ENCODE measurements around the gene EXD3. TPM values are rescaled to one million over a fixed set of nuclear protein-coding genes. Genes with fewer than 3 reads are reported as not detected.

The EXD3 gene
- total RNA-seq, 1 donor from 2014 or later, result 9.2 TPM

DNA sequence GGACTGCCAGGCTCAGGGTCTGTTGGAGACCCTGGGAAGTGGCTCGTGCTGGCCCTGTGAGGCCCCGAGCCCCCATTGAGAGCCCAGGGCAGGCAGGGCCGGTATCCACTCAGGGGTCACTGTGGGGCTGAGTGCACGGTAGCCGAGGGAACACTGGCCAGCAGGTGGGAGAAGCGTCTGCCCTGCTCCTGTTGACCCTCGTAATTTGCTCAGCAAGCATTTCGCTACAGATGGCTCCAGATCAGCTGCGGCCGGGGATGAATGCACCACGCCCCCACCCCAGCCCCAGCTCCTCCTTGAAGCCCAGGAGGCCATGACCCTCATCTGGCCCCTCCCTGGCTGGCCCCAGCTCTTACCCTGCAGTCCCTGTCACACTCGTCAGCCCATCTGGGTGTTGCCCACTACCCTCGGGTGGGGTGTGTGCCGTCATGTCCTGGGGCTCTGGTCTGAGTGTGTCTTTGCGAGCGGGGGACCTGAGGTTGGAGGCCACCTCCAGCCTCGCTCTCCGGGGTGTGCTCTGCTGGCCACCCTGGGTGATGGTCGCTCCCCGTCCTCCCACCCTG lies 114.8 kb downstream of the EXD3 start:
- Histone ChIP-seq H3K36me3 (no peaks in the 10 kb centered on the region), H3K4me1 (peaks cover 45% of the 10 kb centered on the region), H3K9me3 (replicated peaks) (no peaks in the 10 kb centered on the region), H3K4me3 (no peak overlapping the region), H3K27me3 (ENCODE audit: low read depth) (peaks cover 37% of the 10 kb centered on the region), H3K27ac (replicated peaks) (no peak overlapping the region)
- TF ChIP-seq, protein P1, sequence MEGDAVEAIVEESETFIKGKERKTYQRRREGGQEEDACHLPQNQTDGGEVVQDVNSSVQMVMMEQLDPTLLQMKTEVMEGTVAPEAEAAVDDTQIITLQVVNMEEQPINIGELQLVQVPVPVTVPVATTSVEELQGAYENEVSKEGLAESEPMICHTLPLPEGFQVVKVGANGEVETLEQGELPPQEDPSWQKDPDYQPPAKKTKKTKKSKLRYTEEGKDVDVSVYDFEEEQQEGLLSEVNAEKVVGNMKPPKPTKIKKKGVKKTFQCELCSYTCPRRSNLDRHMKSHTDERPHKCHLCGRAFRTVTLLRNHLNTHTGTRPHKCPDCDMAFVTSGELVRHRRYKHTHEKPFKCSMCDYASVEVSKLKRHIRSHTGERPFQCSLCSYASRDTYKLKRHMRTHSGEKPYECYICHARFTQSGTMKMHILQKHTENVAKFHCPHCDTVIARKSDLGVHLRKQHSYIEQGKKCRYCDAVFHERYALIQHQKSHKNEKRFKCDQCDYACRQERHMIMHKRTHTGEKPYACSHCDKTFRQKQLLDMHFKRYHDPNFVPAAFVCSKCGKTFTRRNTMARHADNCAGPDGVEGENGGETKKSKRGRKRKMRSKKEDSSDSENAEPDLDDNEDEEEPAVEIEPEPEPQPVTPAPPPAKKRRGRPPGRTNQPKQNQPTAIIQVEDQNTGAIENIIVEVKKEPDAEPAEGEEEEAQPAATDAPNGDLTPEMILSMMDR (IDR thresholded peaks at IDR 0.05; ENCODE audit: borderline replicate concordance), result no peak
- intact Hi-C loops (cut with micrococcal nuclease), result no loop called here
- no peak for DNase-seq

DNA sequence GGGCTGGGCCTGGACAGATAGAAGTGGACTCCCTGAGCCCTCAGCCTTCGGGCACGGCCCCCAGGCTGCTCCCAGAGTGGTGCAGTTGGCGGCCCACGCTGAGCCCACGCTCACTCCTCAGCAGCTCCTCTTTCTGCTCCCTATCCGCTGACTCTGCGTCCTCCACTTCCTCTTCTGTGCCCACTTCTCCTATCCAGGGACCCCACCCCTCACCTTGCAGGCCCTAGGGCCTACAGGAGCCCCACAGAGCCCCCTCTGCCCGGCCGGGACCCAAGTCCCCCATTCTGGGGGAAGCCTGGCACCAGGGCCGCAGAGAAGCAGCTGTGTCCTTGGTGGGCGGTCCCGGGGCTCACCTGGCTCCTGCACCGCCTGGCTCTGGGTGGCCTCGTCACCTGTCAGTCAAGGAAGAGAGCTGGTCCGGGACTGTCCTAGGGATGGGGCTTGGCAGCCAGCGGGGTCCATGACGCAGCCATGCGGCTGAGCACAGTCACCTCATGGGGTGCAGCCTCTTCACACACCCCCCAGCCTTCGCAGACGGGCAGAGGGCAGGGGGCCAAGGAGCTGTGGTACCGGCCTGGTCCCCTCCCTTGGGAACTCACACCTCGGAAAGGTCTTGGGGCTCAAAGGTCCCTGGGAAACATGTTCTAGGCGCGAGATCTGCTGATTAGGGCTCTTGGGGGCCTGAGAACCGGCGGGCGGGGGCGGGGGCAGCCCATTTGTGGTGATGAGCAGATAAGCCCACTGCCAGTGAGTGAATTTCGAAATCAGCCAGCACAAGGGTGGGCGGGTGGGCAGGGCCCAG lies 115.5 kb downstream of the EXD3 start:
- H3K4me1 ChIP-seq, result peaks cover 52% of the 10 kb centered on the region
- TF ChIP-seq, protein P1 (IDR thresholded peaks at IDR 0.05; ENCODE audit: borderline replicate concordance), result no peak
- peak; percentile 15 for DNase-seq
- H3K9me3 ChIP-seq (replicated peaks), result no peaks in the 10 kb centered on the region
- no peaks in the 10 kb centered on the region for H3K36me3 ChIP-seq
- peaks cover 37% of the 10 kb centered on the region for H3K27me3 ChIP-seq (ENCODE audit: low read depth)
- H3K27ac ChIP-seq (replicated peaks), result peak overlapping the region; percentile 91
- peak overlapping the region; percentile 55 for H3K4me3 ChIP-seq
- intact Hi-C loops (cut with micrococcal nuclease), result no loop called here

DNA sequence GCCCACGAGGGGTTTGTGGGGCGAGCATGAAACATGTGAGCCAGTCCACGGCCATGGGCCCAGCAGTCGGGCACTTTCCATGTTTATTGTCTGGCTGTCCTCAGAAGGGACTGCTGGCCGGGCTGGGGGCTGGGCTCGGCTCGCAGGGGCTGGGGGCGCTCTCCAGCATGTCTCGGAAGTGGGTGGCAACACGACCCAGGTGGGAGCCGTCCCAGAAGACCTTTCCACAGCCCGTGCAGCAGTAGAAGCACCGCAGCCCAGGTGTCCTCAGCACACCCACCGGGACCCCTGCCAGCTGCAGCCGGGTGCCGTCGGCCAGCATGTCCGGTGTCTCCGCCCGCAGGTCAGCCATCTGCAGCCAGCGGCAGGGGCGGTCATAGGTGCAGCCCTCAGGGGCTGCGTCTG lies 116.1 kb downstream of the EXD3 start:
- H3K9me3 ChIP-seq (replicated peaks), result no peaks in the 10 kb centered on the region
- H3K27ac ChIP-seq (replicated peaks), result peak overlapping the region; percentile 91
- peaks cover 37% of the 10 kb centered on the region for H3K27me3 ChIP-seq (ENCODE audit: low read depth)
- TF ChIP-seq, protein P1 (IDR thresholded peaks at IDR 0.05; ENCODE audit: borderline replicate concordance), result no peak
- peak overlapping the region; percentile 55 for H3K4me3 ChIP-seq
- peak; percentile 21 for DNase-seq
- peaks cover 53% of the 10 kb centered on the region for H3K4me1 ChIP-seq
- H3K36me3 ChIP-seq, result no peaks in the 10 kb centered on the region
- intact Hi-C loops (cut with micrococcal nuclease), result no loop called here

DNA sequence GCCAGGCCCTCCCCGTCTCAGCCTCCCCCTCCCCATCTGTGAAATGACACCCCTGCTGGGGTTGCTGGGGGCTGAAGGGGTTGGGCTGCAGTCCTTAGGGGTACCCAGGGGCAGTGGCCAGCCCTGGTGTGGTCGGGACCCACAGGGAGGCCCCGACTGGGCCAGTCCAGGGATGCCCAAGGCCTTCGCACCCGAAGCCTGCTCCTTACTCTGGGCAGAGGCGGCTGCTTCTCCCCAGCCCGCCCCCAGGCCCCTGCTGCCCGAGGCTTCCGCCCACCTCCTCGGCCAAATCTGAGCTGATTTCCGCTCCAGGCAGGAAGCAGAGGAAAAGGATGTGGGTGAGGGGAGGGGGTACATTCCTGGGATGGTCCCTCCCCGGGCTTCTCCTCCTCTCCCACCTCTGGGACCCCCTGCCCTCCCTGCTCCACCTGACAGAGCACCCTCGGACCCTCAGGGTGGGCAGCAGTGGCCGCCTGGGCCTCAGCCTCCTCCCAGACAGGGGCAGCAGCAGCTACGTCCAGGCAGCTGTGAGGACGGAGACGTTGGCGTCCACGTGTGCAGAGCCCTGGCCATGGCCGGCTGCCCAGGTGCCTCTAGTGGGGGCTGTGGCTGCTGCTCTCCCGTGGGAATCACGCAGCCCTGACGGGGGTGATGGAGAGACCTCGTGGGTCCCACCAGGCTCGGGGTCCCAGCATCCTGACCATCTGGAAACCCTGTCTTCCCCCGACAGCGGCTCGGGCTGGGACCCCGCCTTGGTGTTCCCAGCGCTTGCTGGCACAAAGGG lies 116.7 kb downstream of the EXD3 start:
- DNase-seq, result peak; percentile 20
- Histone ChIP-seq H3K36me3 (no peaks in the 10 kb centered on the region), H3K9me3 (replicated peaks) (no peaks in the 10 kb centered on the region), H3K27ac (replicated peaks) (peak overlapping the region; percentile 91), H3K27me3 (ENCODE audit: low read depth) (peaks cover 37% of the 10 kb centered on the region), H3K4me1 (peaks cover 57% of the 10 kb centered on the region), H3K4me3 (peak overlapping the region; percentile 55)
- intact Hi-C loops (cut with micrococcal nuclease), result no loop called here
- TF ChIP-seq, protein P1 (IDR thresholded peaks at IDR 0.05; ENCODE audit: borderline replicate concordance), result no peak

DNA sequence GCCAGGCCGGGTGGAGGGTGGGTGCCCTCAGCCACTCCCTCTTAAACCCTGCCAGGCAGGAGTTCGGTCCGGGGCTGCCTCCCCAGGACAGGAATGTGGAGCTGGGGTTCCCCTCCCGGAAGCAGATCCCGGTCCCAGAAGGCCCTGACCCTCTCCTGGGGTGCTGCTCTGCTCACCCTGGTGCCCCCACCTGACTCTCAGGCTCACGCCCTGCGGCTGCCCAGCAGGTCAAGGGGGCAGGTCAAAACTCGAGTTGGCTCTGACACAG lies 117.2 kb downstream of the EXD3 start:
- peak overlapping the region; percentile 55 for H3K4me3 ChIP-seq
- no peaks in the 10 kb centered on the region for H3K9me3 ChIP-seq (replicated peaks)
- peaks cover 61% of the 10 kb centered on the region for H3K4me1 ChIP-seq
- intact Hi-C loops (cut with micrococcal nuclease), result no loop called here
- no peak for DNase-seq
- no peaks in the 10 kb centered on the region for H3K36me3 ChIP-seq
- peaks cover 37% of the 10 kb centered on the region for H3K27me3 ChIP-seq (ENCODE audit: low read depth)
- peak overlapping the region; percentile 91 for H3K27ac ChIP-seq (replicated peaks)
- TF ChIP-seq, protein P1 (IDR thresholded peaks at IDR 0.05; ENCODE audit: borderline replicate concordance), result no peak

Measured in left ventricle myocardium inferior (tissue), 1 donor.